Measurements from ENCODE around the gene MINDY1.

Gene MINDY1

DNA sequence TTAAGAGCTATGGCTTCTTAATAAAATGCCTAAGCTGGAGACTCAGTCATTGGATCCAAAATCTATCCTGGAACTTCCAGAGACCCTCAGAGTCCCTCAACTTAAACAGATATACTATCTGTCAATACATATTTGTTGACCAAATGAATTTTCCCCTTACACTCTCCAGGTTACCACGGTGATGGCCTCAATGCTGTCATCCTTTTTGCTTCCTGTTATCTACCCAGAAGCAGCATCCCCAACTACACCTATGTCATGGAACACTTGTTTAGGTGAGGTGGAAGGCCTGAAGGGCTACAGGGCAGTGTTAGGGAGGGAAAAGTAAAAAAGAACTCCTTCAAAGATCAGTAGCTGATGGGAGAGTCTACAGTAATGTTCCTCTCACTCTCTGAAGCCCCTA lies 36.5 kb upstream of the MINDY1 start:
- no peak for DNase-seq
- H3K36me3 ChIP-seq (replicated peaks): no peaks in the 10 kb centered on the region
- TF ChIP-seq, protein P1, sequence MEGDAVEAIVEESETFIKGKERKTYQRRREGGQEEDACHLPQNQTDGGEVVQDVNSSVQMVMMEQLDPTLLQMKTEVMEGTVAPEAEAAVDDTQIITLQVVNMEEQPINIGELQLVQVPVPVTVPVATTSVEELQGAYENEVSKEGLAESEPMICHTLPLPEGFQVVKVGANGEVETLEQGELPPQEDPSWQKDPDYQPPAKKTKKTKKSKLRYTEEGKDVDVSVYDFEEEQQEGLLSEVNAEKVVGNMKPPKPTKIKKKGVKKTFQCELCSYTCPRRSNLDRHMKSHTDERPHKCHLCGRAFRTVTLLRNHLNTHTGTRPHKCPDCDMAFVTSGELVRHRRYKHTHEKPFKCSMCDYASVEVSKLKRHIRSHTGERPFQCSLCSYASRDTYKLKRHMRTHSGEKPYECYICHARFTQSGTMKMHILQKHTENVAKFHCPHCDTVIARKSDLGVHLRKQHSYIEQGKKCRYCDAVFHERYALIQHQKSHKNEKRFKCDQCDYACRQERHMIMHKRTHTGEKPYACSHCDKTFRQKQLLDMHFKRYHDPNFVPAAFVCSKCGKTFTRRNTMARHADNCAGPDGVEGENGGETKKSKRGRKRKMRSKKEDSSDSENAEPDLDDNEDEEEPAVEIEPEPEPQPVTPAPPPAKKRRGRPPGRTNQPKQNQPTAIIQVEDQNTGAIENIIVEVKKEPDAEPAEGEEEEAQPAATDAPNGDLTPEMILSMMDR (IDR thresholded peaks at IDR 0.05; ENCODE audit: low read depth, low read length, missing control alignments): no peak
- H3K4me3 ChIP-seq (ENCODE audit: low read depth, low read length): no peak overlapping the region
- in situ Hi-C loops (cut with HindIII; ENCODE audit: low pct_ligation_motif_present, low sequenced_read_pairs): no loop called here
- no peak overlapping the region for H3K27ac ChIP-seq
- no peaks in the 10 kb centered on the region for H3K27me3 ChIP-seq (replicated peaks)

DNA sequence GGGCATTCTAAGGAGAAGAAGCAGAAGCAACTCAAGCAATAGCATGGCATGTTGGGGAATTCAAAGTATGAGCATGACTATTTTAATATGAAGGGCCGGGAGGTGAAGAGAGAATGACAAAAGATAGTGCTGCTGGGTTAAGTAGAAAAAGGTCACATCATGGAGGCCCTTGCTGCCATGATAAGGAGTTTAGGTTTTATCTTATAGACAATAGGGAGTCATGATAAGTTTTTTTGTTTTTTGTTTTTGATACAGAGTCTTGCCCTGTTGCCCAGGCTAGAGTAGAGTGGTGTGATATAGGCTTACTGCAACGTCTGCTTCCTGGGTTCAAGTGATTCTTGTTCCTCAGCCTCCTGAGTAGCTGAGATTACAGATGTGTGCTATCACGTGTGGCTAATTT lies 32.8 kb upstream of the MINDY1 start:
- Histone ChIP-seq H3K27ac (no peak overlapping the region), H3K4me3 (ENCODE audit: low read depth, low read length) (no peak overlapping the region), H3K27me3 (replicated peaks) (no peaks in the 10 kb centered on the region), H3K36me3 (replicated peaks) (peaks cover 3% of the 10 kb centered on the region)
- DNase-seq: no peak
- in situ Hi-C loops (cut with HindIII; ENCODE audit: low pct_ligation_motif_present, low sequenced_read_pairs): no loop called here
- TF ChIP-seq, protein P1 (IDR thresholded peaks at IDR 0.05; ENCODE audit: low read depth, low read length, missing control alignments): no peak

DNA sequence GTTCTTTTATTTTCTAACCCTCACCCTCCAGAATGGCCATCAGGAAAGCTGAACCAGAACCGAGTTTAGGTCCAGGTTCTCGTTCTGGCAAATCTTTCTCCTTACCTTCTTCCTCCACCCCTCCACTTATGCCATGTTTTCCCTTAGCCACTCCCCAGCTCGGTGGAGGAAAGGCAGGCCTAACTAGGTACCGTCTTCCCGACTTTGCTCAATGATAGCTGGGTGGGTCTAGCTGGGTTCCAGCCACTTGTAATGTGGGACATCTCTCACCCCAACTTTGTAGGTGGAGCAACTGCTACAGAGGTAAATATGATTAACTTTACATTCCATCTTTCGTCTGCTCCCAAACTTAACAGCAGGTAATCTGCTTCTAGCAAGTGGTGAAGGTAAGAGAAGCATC lies 30.3 kb upstream of the MINDY1 start:
- Histone ChIP-seq H3K27ac (no peak overlapping the region), H3K4me3 (ENCODE audit: low read depth, low read length) (no peak overlapping the region), H3K36me3 (replicated peaks) (peaks cover 6% of the 10 kb centered on the region), H3K27me3 (replicated peaks) (no peaks in the 10 kb centered on the region)
- no peak for DNase-seq
- TF ChIP-seq, protein P1 (IDR thresholded peaks at IDR 0.05; ENCODE audit: low read depth, low read length, missing control alignments): no peak
- in situ Hi-C loops (cut with HindIII; ENCODE audit: low pct_ligation_motif_present, low sequenced_read_pairs): no loop called here

DNA sequence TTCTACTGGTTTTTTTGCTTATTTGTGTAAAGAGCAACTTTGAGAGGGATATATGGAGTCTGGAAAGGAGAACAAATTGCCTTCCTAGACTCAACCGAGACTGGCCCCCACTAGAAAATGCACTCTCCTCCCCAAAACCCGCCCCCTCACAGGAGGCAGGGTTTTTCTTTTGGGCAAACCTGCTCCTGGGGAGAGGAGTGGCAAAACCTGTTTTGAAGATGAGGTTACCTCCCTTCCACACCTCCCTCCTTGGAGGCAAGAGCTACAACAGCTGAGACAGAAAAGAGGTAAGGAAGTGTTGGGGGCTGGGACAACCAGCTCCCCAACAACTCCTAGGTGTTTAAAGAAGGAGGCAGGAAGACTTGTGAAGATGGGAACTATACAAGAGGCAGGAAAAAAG lies 29.7 kb upstream of the MINDY1 start, which contains the start of gene BNIPL:
Gene BNIPL (plus strand): TSS at position 231 of the 400 bp plus-strand sequence. CDS start 140 bp downstream, at position 371.
- TF ChIP-seq, protein P1 (IDR thresholded peaks at IDR 0.05; ENCODE audit: low read depth, low read length, missing control alignments): no peak
- Histone ChIP-seq H3K27me3 (replicated peaks) (no peaks in the 10 kb centered on the region), H3K4me3 (ENCODE audit: low read depth, low read length) (no peak within 1 kb of the TSS), H3K36me3 (replicated peaks) (peaks cover 8% of the 10 kb centered on the region), H3K27ac (no peak within 1 kb of the TSS)
- in situ Hi-C loops (cut with HindIII; ENCODE audit: low pct_ligation_motif_present, low sequenced_read_pairs): no loop called here
- DNase-seq: no peak

DNA sequence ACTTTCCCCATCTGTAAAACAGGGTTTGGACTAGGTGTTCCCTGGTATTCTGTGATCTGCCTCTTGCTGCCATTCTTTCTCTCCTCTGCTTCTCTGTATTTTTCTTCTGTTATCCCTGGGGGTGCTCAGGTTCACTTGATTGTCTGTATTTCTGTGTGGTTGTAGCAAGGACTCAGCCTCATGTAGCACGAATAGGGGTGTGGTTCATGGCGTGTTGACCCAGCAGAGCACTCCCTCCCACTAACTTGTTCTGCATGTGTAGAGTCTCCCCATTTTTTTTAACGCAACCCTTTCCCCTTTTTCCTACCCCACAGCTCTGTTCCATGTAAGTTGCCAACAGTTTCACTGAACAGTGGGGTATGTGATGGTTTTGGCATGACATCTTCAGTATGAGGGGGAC lies 28.5 kb upstream of the MINDY1 start:
- no peak overlapping the region for H3K4me3 ChIP-seq (ENCODE audit: low read depth, low read length)
- TF ChIP-seq, protein P1 (IDR thresholded peaks at IDR 0.05; ENCODE audit: low read depth, low read length, missing control alignments): no peak
- in situ Hi-C loops (cut with HindIII; ENCODE audit: low pct_ligation_motif_present, low sequenced_read_pairs): no loop called here

DNA sequence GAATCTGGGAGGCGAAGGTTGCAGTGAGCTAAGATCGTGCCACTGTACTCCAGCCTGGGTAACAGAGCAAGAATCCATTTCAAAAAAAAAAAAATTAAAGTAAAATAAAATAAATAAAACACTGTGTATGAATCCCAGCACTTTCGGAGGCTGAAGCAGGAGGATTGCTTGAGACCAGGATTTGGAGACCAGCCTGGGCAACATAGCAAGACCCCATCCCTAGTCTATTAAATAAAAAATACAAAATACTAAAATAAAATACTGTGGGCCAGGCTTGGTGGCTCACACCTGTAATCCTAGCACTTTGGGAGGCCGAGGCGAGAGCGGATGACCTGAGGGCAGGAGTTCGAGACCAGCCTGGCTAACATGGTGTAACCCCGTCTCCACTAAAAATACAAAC lies 25.5 kb upstream of the MINDY1 start:
- H3K36me3 ChIP-seq (replicated peaks): peaks cover 25% of the 10 kb centered on the region
- in situ Hi-C loops (cut with HindIII; ENCODE audit: low pct_ligation_motif_present, low sequenced_read_pairs): no loop called here
- TF ChIP-seq, protein P1 (IDR thresholded peaks at IDR 0.05; ENCODE audit: low read depth, low read length, missing control alignments): no peak
- H3K27ac ChIP-seq: no peak overlapping the region
- no peak for DNase-seq
- no peak overlapping the region for H3K4me3 ChIP-seq (ENCODE audit: low read depth, low read length)
- no peaks in the 10 kb centered on the region for H3K27me3 ChIP-seq (replicated peaks)

More for the DNA sequence above, 28.5 kb upstream of the MINDY1 start:
- DNase-seq: no peak
- H3K27me3 ChIP-seq (replicated peaks): no peaks in the 10 kb centered on the region
- no peak overlapping the region for H3K27ac ChIP-seq
- H3K36me3 ChIP-seq (replicated peaks): peaks cover 16% of the 10 kb centered on the region

All from brain microvascular endothelial cell (primary cell).